HEK293 (cell line): ENCODE results near the gene BIN1.

Experiments used
- FEZF1 ChIP-seq: fragments of 450-650 bp; formaldehyde crosslinking; IDR thresholded peaks from 2 replicates; pipeline ENCODE4 v1.5.1; 2016; ENCODE audit warnings: missing biosample characterization, missing genetic modification characterization
- GLIS1 ChIP-seq: fragments of 450-650 bp; formaldehyde crosslinking; IDR thresholded peaks from 2 replicates; pipeline ENCODE4 v1.5.1; 2016; ENCODE audit warnings: missing biosample characterization, missing genetic modification characterization
- MYNN ChIP-seq: fragments of 450-650 bp; formaldehyde crosslinking; IDR thresholded peaks from 2 replicates; pipeline ENCODE4 v1.5.1; 2016; ENCODE audit warnings: missing biosample characterization, missing genetic modification characterization, borderline replicate concordance
- OSR2 ChIP-seq: fragments of 450-650 bp; formaldehyde crosslinking; IDR thresholded peaks from 2 replicates; pipeline ENCODE4 v1.5.1; 2016; ENCODE audit warnings: missing biosample characterization, missing genetic modification characterization
- TCF7L2 ChIP-seq: IDR thresholded peaks from 2 replicates; pipeline ENCODE4 v1.6.1; 2011; ENCODE audit warnings: low read depth, mild to moderate bottlenecking, inconsistent platforms, low read length, moderate library complexity, borderline replicate concordance
- ZBTB1 ChIP-seq: fragments of 450-650 bp; formaldehyde crosslinking; IDR thresholded peaks from 2 replicates; pipeline ENCODE4 v1.5.1; 2016; ENCODE audit warnings: missing biosample characterization, missing genetic modification characterization
- ZNF626 ChIP-seq: fragments of 450-650 bp; sonication (Bioruptor Pico); formaldehyde crosslinking; IDR thresholded peaks from 2 replicates; pipeline ENCODE4 v1.5.1; 2018; ENCODE audit warnings: missing biosample characterization, missing genetic modification characterization, inconsistent platforms
- TF ChIP-seq, protein P1 (sequence below): fragments of 450-650 bp; formaldehyde crosslinking; IDR thresholded peaks from 2 replicates; pipeline ENCODE4 v1.5.1; 2016; ENCODE audit warnings: missing biosample characterization, missing genetic modification characterization
- TF ChIP-seq, protein P2 (sequence below): fragments of 450-650 bp; formaldehyde crosslinking; optimal IDR thresholded peaks from 2 replicates; pipeline ENCODE3; 2016; ENCODE audit warnings: missing biosample characterization, mild to moderate bottlenecking, missing genetic modification characterization
- TF ChIP-seq, protein P3 (sequence below): fragments of 450-650 bp; formaldehyde crosslinking; IDR thresholded peaks from 2 replicates; pipeline ENCODE4 v1.5.1; 2016; ENCODE audit warnings: missing biosample characterization, missing genetic modification characterization
- TF ChIP-seq, protein P4 (sequence below): fragments of 450-650 bp; formaldehyde crosslinking; IDR thresholded peaks from 2 replicates; pipeline ENCODE4 v1.5.1; 2016; ENCODE audit warnings: missing biosample characterization, missing genetic modification characterization, low read depth

DNA sequence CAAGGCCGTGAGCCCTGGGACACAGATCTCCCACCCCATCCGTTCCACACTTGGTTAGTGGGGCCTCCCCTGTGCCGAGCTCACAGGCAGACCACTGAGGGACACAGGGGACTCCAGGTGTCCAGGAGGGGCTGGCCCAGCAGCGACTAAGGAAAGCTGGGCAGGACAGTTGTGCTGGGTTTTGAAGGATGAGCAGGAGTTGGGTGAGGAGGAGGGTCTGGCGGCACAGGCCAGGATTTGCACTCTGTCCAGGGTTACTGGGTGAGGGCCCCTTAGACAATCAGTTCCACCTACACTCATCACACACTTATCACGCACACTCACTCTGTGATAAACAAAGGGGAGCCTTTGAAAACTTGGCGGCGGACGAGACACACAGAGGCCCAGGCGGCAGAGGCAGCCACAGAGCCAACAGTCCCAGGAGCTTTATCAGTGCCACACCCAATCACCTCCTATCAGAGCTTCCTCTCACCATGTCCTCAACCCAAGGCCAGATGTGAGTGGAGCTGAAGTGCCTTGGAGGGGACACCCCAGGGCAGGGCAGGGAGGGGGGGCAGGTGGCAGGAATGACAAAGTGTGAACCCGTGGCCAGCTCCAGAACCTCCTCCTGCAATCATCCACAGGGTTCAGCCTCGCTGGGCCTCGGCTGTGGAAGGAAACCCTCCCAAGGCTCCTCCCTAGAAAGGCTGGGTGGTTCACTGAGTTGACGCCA is 26.6 kb downstream of the BIN1 start:
- TF ChIP-seq, protein P1, sequence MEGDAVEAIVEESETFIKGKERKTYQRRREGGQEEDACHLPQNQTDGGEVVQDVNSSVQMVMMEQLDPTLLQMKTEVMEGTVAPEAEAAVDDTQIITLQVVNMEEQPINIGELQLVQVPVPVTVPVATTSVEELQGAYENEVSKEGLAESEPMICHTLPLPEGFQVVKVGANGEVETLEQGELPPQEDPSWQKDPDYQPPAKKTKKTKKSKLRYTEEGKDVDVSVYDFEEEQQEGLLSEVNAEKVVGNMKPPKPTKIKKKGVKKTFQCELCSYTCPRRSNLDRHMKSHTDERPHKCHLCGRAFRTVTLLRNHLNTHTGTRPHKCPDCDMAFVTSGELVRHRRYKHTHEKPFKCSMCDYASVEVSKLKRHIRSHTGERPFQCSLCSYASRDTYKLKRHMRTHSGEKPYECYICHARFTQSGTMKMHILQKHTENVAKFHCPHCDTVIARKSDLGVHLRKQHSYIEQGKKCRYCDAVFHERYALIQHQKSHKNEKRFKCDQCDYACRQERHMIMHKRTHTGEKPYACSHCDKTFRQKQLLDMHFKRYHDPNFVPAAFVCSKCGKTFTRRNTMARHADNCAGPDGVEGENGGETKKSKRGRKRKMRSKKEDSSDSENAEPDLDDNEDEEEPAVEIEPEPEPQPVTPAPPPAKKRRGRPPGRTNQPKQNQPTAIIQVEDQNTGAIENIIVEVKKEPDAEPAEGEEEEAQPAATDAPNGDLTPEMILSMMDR, result no peak
- TF ChIP-seq GLIS1, result no peak
- TF ChIP-seq MYNN (tag by site-specific recombination), result no peak
- TF ChIP-seq FEZF1 (tag by site-specific recombination), result no peak
- TF ChIP-seq ZNF626 (tag by site-specific recombination), result no peak
- no peak for TF ChIP-seq TCF7L2
- TF ChIP-seq, protein P2, sequence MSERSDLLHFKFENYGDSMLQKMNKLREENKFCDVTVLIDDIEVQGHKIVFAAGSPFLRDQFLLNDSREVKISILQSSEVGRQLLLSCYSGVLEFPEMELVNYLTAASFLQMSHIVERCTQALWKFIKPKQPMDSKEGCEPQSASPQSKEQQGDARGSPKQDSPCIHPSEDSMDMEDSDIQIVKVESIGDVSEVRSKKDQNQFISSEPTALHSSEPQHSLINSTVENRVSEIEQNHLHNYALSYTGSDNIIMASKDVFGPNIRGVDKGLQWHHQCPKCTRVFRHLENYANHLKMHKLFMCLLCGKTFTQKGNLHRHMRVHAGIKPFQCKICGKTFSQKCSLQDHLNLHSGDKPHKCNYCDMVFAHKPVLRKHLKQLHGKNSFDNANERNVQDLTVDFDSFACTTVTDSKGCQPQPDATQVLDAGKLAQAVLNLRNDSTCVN (tag by site-specific recombination), result no peak
- no peak for TF ChIP-seq OSR2 (tag by site-specific recombination)
- no peak for TF ChIP-seq ZBTB1 (tag by site-specific recombination)
- TF ChIP-seq, protein P3, sequence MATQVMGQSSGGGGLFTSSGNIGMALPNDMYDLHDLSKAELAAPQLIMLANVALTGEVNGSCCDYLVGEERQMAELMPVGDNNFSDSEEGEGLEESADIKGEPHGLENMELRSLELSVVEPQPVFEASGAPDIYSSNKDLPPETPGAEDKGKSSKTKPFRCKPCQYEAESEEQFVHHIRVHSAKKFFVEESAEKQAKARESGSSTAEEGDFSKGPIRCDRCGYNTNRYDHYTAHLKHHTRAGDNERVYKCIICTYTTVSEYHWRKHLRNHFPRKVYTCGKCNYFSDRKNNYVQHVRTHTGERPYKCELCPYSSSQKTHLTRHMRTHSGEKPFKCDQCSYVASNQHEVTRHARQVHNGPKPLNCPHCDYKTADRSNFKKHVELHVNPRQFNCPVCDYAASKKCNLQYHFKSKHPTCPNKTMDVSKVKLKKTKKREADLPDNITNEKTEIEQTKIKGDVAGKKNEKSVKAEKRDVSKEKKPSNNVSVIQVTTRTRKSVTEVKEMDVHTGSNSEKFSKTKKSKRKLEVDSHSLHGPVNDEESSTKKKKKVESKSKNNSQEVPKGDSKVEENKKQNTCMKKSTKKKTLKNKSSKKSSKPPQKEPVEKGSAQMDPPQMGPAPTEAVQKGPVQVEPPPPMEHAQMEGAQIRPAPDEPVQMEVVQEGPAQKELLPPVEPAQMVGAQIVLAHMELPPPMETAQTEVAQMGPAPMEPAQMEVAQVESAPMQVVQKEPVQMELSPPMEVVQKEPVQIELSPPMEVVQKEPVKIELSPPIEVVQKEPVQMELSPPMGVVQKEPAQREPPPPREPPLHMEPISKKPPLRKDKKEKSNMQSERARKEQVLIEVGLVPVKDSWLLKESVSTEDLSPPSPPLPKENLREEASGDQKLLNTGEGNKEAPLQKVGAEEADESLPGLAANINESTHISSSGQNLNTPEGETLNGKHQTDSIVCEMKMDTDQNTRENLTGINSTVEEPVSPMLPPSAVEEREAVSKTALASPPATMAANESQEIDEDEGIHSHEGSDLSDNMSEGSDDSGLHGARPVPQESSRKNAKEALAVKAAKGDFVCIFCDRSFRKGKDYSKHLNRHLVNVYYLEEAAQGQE (tag by site-specific recombination), result no peak
- TF ChIP-seq, protein P4, sequence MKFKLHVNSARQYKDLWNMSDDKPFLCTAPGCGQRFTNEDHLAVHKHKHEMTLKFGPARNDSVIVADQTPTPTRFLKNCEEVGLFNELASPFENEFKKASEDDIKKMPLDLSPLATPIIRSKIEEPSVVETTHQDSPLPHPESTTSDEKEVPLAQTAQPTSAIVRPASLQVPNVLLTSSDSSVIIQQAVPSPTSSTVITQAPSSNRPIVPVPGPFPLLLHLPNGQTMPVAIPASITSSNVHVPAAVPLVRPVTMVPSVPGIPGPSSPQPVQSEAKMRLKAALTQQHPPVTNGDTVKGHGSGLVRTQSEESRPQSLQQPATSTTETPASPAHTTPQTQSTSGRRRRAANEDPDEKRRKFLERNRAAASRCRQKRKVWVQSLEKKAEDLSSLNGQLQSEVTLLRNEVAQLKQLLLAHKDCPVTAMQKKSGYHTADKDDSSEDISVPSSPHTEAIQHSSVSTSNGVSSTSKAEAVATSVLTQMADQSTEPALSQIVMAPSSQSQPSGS, result no peak
